SK-N-SH treated with all-trans-retinoic acid at 6 μM for 48 hours (cell line): Measurements from ENCODE around the gene ART1.

Source experiments
- ATAC-seq: fragments of 200-7000 bp; cut with Tn5 transposase; 3 replicates; pipeline ENCODE4 v1.9.1; 2020; ENCODE audit warnings: mild to moderate bottlenecking, moderate library complexity
- ARNTL ChIP-seq: fragments of 450-650 bp; formaldehyde crosslinking; IDR thresholded peaks from 2 replicates; pipeline ENCODE4 v1.5.0; 2020; ENCODE audit warnings: low read depth, mild to moderate bottlenecking, moderate library complexity, borderline replicate concordance
- BACH2 ChIP-seq: fragments of 250-450 bp; sonication (Bioruptor Pico); IDR thresholded peaks from 2 replicates; pipeline ENCODE4 v1.9.0; 2021; ENCODE audit warnings: mild to moderate bottlenecking, borderline replicate concordance
- CREB5 ChIP-seq: fragments of 250-450 bp; sonication (Bioruptor Pico); IDR thresholded peaks from 2 replicates; pipeline ENCODE4 v1.5.1; 2020; ENCODE audit warnings: low read depth, mild to moderate bottlenecking, moderate library complexity
- CSDC2 ChIP-seq: fragments of 250-450 bp; sonication (Bioruptor Pico); IDR thresholded peaks from 2 replicates; pipeline ENCODE4 v1.5.0; 2020; ENCODE audit warnings: mild to moderate bottlenecking, moderate library complexity
- CSRNP3 ChIP-seq: fragments of 250-450 bp; sonication (Bioruptor Pico); IDR thresholded peaks from 2 replicates; pipeline ENCODE4 v1.5.1; 2021; ENCODE audit warnings: mild to moderate bottlenecking, moderate library complexity
- ESRRG ChIP-seq: fragments of 250-450 bp; sonication (Bioruptor Pico); IDR thresholded peaks from 2 replicates; pipeline ENCODE4 v1.6.1; 2021; ENCODE audit warnings: mild to moderate bottlenecking
- GLIS3 ChIP-seq: fragments of 250-450 bp; sonication (Bioruptor Pico); IDR thresholded peaks from 2 replicates; pipeline ENCODE4 v1.5.0; 2020; ENCODE audit warnings: mild to moderate bottlenecking, moderate library complexity
- PATZ1 ChIP-seq: fragments of 250-450 bp; sonication (Bioruptor Pico); IDR thresholded peaks from 2 replicates; pipeline ENCODE4 v1.8.0; 2020; ENCODE audit warnings: mild to moderate bottlenecking, moderate library complexity, borderline replicate concordance
- POU6F1 ChIP-seq: fragments of 250-450 bp; sonication (Bioruptor Pico); IDR thresholded peaks from 2 replicates; pipeline ENCODE4 v1.8.0; 2021; ENCODE audit warnings: low read depth, mild to moderate bottlenecking, moderate library complexity, borderline replicate concordance
- PPARA ChIP-seq: fragments of 250-450 bp; sonication (Bioruptor Pico); IDR thresholded peaks from 2 replicates; pipeline ENCODE4 v1.5.0; 2020; ENCODE audit warnings: mild to moderate bottlenecking, borderline replicate concordance
- RARB ChIP-seq: fragments of 250-450 bp; sonication (Bioruptor Pico); IDR thresholded peaks from 2 replicates; pipeline ENCODE4 v1.8.0; 2021; ENCODE audit warnings: mild to moderate bottlenecking, moderate library complexity
- TOX ChIP-seq: fragments of 250-450 bp; sonication (Bioruptor Pico); IDR thresholded peaks from 2 replicates; pipeline ENCODE4 v1.8.0; 2021; ENCODE audit warnings: mild to moderate bottlenecking, moderate library complexity, borderline replicate concordance
- TSHZ2 ChIP-seq: fragments of 250-450 bp; sonication (Bioruptor Pico); IDR thresholded peaks from 2 replicates; pipeline ENCODE4 v1.5.0; 2020; ENCODE audit warnings: mild to moderate bottlenecking, moderate library complexity
- ZC3H10 ChIP-seq: fragments of 250-450 bp; sonication (Bioruptor Pico); IDR thresholded peaks from 2 replicates; pipeline ENCODE4 v1.5.1; 2021; ENCODE audit warnings: mild to moderate bottlenecking, moderate library complexity
- ZFP30 ChIP-seq: fragments of 450-650 bp; formaldehyde crosslinking; IDR thresholded peaks from 2 replicates; pipeline ENCODE4 v1.5.0; 2022; ENCODE audit warnings: mild to moderate bottlenecking, moderate library complexity

The ART1 gene

GRCh38 chr11:3615998-3616397 is 28.9 kb upstream of the ART1 start:
- TF ChIP-seq CSDC2 (CRISPR knock-in tag) (no peak), PATZ1 (no peak)
- no peak for ATAC-seq

GRCh38 chr11:3616721-3617460 is 28.0 kb upstream of the ART1 start:
- no peak for ATAC-seq
- TF ChIP-seq ZC3H10 (no peak), BACH2 (CRISPR knock-in tag) (no peak), CSDC2 (CRISPR knock-in tag) (no peak), TSHZ2 (CRISPR knock-in tag) (no peak), GLIS3 (no peak), ZFP30 (CRISPR knock-in tag) (no peak), ESRRG (CRISPR knock-in tag) (no peak), CSRNP3 (no peak), RARB (CRISPR knock-in tag) (no peak), POU6F1 (CRISPR knock-in tag) (no peak)
- TF ChIP-seq, all 23 proteins: peak for 0

- no peak for ATAC-seq
- TF ChIP-seq ARNTL (CRISPR knock-in tag) (no peak), TSHZ2 (CRISPR knock-in tag) (no peak), BACH2 (CRISPR knock-in tag) (no peak), PPARA (CRISPR knock-in tag) (no peak), ESRRG (CRISPR knock-in tag) (no peak), TOX (CRISPR knock-in tag) (no peak), CREB5 (CRISPR knock-in tag) (no peak), ZFP30 (CRISPR knock-in tag) (no peak), POU6F1 (CRISPR knock-in tag) (no peak)
Measured at GRCh38 chr11:3617990-3618389, 26.9 kb upstream of the ART1 start.
